ENCODE data around the gene MOB2. TPM values are rescaled to one million over a fixed set of nuclear protein-coding genes. Genes with fewer than 3 reads are reported as not detected.

MOB2 gene
- total RNA-seq, 1 donor from 2014 or later, result 26.9 TPM

GRCh38 chr11:1471736-1472135 lies 14.8 kb downstream of the MOB2 start:
- H3K4me3 ChIP-seq (ENCODE audit: low read depth, low read length), result no peak overlapping the region
- no peak for TF ChIP-seq CTCF (conservative IDR thresholded peaks at IDR 0.05; ENCODE audit: low read depth, low read length)

GRCh38 chr11:1470681-1471611 lies 15.6 kb downstream of the MOB2 start:
- DNase-seq (ENCODE audit: low read depth), result no peak
- no peak overlapping the region for H3K4me3 ChIP-seq (ENCODE audit: low read depth, low read length)
- TF ChIP-seq CTCF (conservative IDR thresholded peaks at IDR 0.05; ENCODE audit: low read depth, low read length), result no peak

More at GRCh38 chr11:1471736-1472135, 14.8 kb downstream of the MOB2 start:
- no peak for DNase-seq (ENCODE audit: low read depth)

- H3K4me3 ChIP-seq (ENCODE audit: low read depth, low read length), result no peak overlapping the region
- no peak for TF ChIP-seq CTCF (conservative IDR thresholded peaks at IDR 0.05; ENCODE audit: low read depth, low read length)
Measured at GRCh38 chr11:1469911-1470680, 16.5 kb downstream of the MOB2 start.

GRCh38 chr11:1469287-1469910 lies 17.2 kb downstream of the MOB2 start:
- no peak overlapping the region for H3K4me3 ChIP-seq (ENCODE audit: low read depth, low read length)

More at GRCh38 chr11:1469911-1470680, 16.5 kb downstream of the MOB2 start:
- no peak for DNase-seq (ENCODE audit: low read depth)

GRCh38 chr11:1468473-1469066 lies 18.0 kb downstream of the MOB2 start:
- no peak for TF ChIP-seq CTCF (conservative IDR thresholded peaks at IDR 0.05; ENCODE audit: low read depth, low read length)
- DNase-seq (ENCODE audit: low read depth), result no peak
- no peak overlapping the region for H3K4me3 ChIP-seq (ENCODE audit: low read depth, low read length)

More at GRCh38 chr11:1469287-1469910, 17.2 kb downstream of the MOB2 start:
- no peak for DNase-seq (ENCODE audit: low read depth)
- TF ChIP-seq CTCF (conservative IDR thresholded peaks at IDR 0.05; ENCODE audit: low read depth, low read length), result no peak

- DNase-seq (ENCODE audit: low read depth), result no peak
- no peak for TF ChIP-seq CTCF (conservative IDR thresholded peaks at IDR 0.05; ENCODE audit: low read depth, low read length)
- H3K4me3 ChIP-seq (ENCODE audit: low read depth, low read length), result no peak overlapping the region
Measured at GRCh38 chr11:1468002-1468401, 18.6 kb downstream of the MOB2 start.
